HG03432 (cell line): Measurements from ENCODE around the gene IGFBP4.

Experiments
- ATAC-seq: cut with Tn5 transposase; IDR thresholded peaks from one replicate; pipeline ENCODE4 v1.9.1; 2021; ENCODE audit warnings: mild to moderate bottlenecking, moderate library complexity; ENCODE audit not compliant: unreplicated experiment

The IGFBP4 gene

GRCh38 chr17:40454613-40454995, 11.4 kb downstream of the IGFBP4 start:
- no peak for ATAC-seq

- no peak for ATAC-seq
Measured at GRCh38 chr17:40456396-40456951, 13.2 kb downstream of the IGFBP4 start.

- no peak for ATAC-seq
Measured at GRCh38 chr17:40457369-40457768, 14.1 kb downstream of the IGFBP4 start.

GRCh38 chr17:40457964-40458791, 14.9 kb downstream of the IGFBP4 start:
- no peak for ATAC-seq

GRCh38 chr17:40458851-40459482, 15.7 kb downstream of the IGFBP4 start:
- ATAC-seq, result no peak

- no peak for ATAC-seq
Measured at GRCh38 chr17:40459636-40460603, 16.7 kb downstream of the IGFBP4 start.

- ATAC-seq, result no peak
Measured at GRCh38 chr17:40460604-40460967, 17.3 kb downstream of the IGFBP4 start.

- ATAC-seq, result no peak
Measured at GRCh38 chr17:40460968-40461731, 17.9 kb downstream of the IGFBP4 start.

GRCh38 chr17:40461732-40462342, 18.6 kb downstream of the IGFBP4 start:
- no peak for ATAC-seq

- no peak for ATAC-seq
Measured at GRCh38 chr17:40462343-40463121, 19.3 kb downstream of the IGFBP4 start.

GRCh38 chr17:40463122-40463550, 19.9 kb downstream of the IGFBP4 start:
- ATAC-seq, result no peak

- no peak for ATAC-seq
Measured at GRCh38 chr17:40464392-40464855, 21.2 kb downstream of the IGFBP4 start.

- ATAC-seq, result no peak
Measured at GRCh38 chr17:40466298-40466971, 23.2 kb downstream of the IGFBP4 start.

- no peak for ATAC-seq
Measured at GRCh38 chr17:40467281-40467867, 24.1 kb downstream of the IGFBP4 start.

- no peak for ATAC-seq
Measured at GRCh38 chr17:40468560-40468959, 25.3 kb downstream of the IGFBP4 start.

GRCh38 chr17:40469805-40470675, 26.8 kb downstream of the IGFBP4 start:
- ATAC-seq, result no peak
